IPS-18a (cell line): Measurements from ENCODE around the gene UNC13A.

Source experiments
- H3K27ac ChIP-seq: one replicate; pipeline ENCODE4 v1.5.1; 2013; ENCODE audit warnings: low read length
- H3K27me3 ChIP-seq: one replicate; pipeline ENCODE4 v1.6.1; 2013; ENCODE audit warnings: mild to moderate bottlenecking, low read length; ENCODE audit not compliant: control insufficient read depth, insufficient read depth
- H3K36me3 ChIP-seq: one replicate; pipeline ENCODE4 v1.6.1; 2013; ENCODE audit warnings: low read depth, low read length; ENCODE audit not compliant: control insufficient read depth
- H3K4me1 ChIP-seq: one replicate; pipeline ENCODE4 v1.6.1; 2013; ENCODE audit warnings: low read depth, low read length; ENCODE audit not compliant: control insufficient read depth
- H3K4me3 ChIP-seq: one replicate; pipeline ENCODE4 v1.5.1; 2013; ENCODE audit warnings: low read length
- H3K9ac ChIP-seq: one replicate; pipeline ENCODE4 v1.6.1; 2013; ENCODE audit warnings: mild to moderate bottlenecking, low read length, moderate library complexity
- H3K9me3 ChIP-seq: one replicate; pipeline ENCODE4 v1.6.1; 2013; ENCODE audit warnings: low read depth, low read length; ENCODE audit not compliant: control insufficient read depth

Gene UNC13A

GRCh38 chr19:17641846-17642245 lies 46.3 kb downstream of the UNC13A start:
- Histone ChIP-seq H3K4me3 (no peak overlapping the region), H3K4me1 (no peaks in the 10 kb centered on the region), H3K9me3 (no peaks in the 10 kb centered on the region), H3K27me3 (no peaks in the 10 kb centered on the region), H3K9ac (no peak overlapping the region), H3K27ac (no peak overlapping the region), H3K36me3 (peaks cover 55% of the 10 kb centered on the region)

- no peaks in the 10 kb centered on the region for H3K9me3 ChIP-seq
- peaks cover 59% of the 10 kb centered on the region for H3K36me3 ChIP-seq
- no peaks in the 10 kb centered on the region for H3K27me3 ChIP-seq
- H3K4me1 ChIP-seq = no peaks in the 10 kb centered on the region
- H3K4me3 ChIP-seq = no peak overlapping the region
- no peak overlapping the region for H3K9ac ChIP-seq
- no peak overlapping the region for H3K27ac ChIP-seq
These were observed 47.0 kb downstream of the UNC13A start for GRCh38 chr19:17641181-17641580.

GRCh38 chr19:17633700-17634099 lies 54.5 kb downstream of the UNC13A start:
- Histone ChIP-seq H3K4me3 (no peak overlapping the region), H3K27ac (no peak overlapping the region), H3K36me3 (peaks cover 22% of the 10 kb centered on the region), H3K9ac (no peak overlapping the region), H3K27me3 (no peaks in the 10 kb centered on the region), H3K4me1 (no peaks in the 10 kb centered on the region), H3K9me3 (no peaks in the 10 kb centered on the region)

GRCh38 chr19:17632577-17632976 lies 55.6 kb downstream of the UNC13A start:
- Histone ChIP-seq H3K4me1 (no peaks in the 10 kb centered on the region), H3K9ac (no peak overlapping the region), H3K4me3 (no peak overlapping the region), H3K27me3 (no peaks in the 10 kb centered on the region), H3K27ac (no peak overlapping the region), H3K36me3 (peaks cover 24% of the 10 kb centered on the region), H3K9me3 (no peaks in the 10 kb centered on the region)

- Histone ChIP-seq H3K36me3 (peaks cover 14% of the 10 kb centered on the region), H3K4me1 (no peaks in the 10 kb centered on the region), H3K27me3 (no peaks in the 10 kb centered on the region), H3K9me3 (no peaks in the 10 kb centered on the region), H3K27ac (no peak overlapping the region), H3K4me3 (no peak overlapping the region), H3K9ac (no peak overlapping the region)
These were observed 58.4 kb downstream of the UNC13A start for GRCh38 chr19:17629760-17630159.

GRCh38 chr19:17627921-17628320 lies 60.2 kb downstream of the UNC13A start:
- H3K9me3 ChIP-seq = no peaks in the 10 kb centered on the region
- no peak overlapping the region for H3K4me3 ChIP-seq
- H3K27ac ChIP-seq = no peak overlapping the region
- no peaks in the 10 kb centered on the region for H3K4me1 ChIP-seq
- no peak overlapping the region for H3K9ac ChIP-seq
- peaks cover 22% of the 10 kb centered on the region for H3K36me3 ChIP-seq
- H3K27me3 ChIP-seq = no peaks in the 10 kb centered on the region

- no peaks in the 10 kb centered on the region for H3K27me3 ChIP-seq
These were observed 61.0 kb downstream of the UNC13A start for GRCh38 chr19:17627161-17627560.

GRCh38 chr19:17626456-17627015 lies 61.6 kb downstream of the UNC13A start:
- no peak overlapping the region for H3K27ac ChIP-seq
- H3K36me3 ChIP-seq = peaks cover 15% of the 10 kb centered on the region
- no peaks in the 10 kb centered on the region for H3K9me3 ChIP-seq
- H3K9ac ChIP-seq = no peak overlapping the region
- H3K4me3 ChIP-seq = no peak overlapping the region
- H3K4me1 ChIP-seq = no peaks in the 10 kb centered on the region
- H3K27me3 ChIP-seq = no peaks in the 10 kb centered on the region

More at GRCh38 chr19:17627161-17627560, 61.0 kb downstream of the UNC13A start:
- H3K4me3 ChIP-seq = no peak overlapping the region
- H3K27ac ChIP-seq = no peak overlapping the region
- no peak overlapping the region for H3K9ac ChIP-seq
- H3K9me3 ChIP-seq = no peaks in the 10 kb centered on the region
- peaks cover 15% of the 10 kb centered on the region for H3K36me3 ChIP-seq
- no peaks in the 10 kb centered on the region for H3K4me1 ChIP-seq

- H3K9ac ChIP-seq = no peak overlapping the region
- no peak overlapping the region for H3K27ac ChIP-seq
- no peaks in the 10 kb centered on the region for H3K4me1 ChIP-seq
- no peaks in the 10 kb centered on the region for H3K27me3 ChIP-seq
- no peak overlapping the region for H3K4me3 ChIP-seq
- H3K36me3 ChIP-seq = peaks cover 15% of the 10 kb centered on the region
- no peaks in the 10 kb centered on the region for H3K9me3 ChIP-seq
These were observed 62.2 kb downstream of the UNC13A start for GRCh38 chr19:17625980-17626379.

GRCh38 chr19:17625043-17625442 lies 63.1 kb downstream of the UNC13A start:
- no peaks in the 10 kb centered on the region for H3K27me3 ChIP-seq
- H3K4me1 ChIP-seq = no peaks in the 10 kb centered on the region
- H3K4me3 ChIP-seq = no peak overlapping the region
- no peak overlapping the region for H3K27ac ChIP-seq
- no peak overlapping the region for H3K9ac ChIP-seq
- H3K36me3 ChIP-seq = peaks cover 15% of the 10 kb centered on the region
- no peaks in the 10 kb centered on the region for H3K9me3 ChIP-seq

GRCh38 chr19:17624314-17624991 lies 63.7 kb downstream of the UNC13A start:
- no peaks in the 10 kb centered on the region for H3K4me1 ChIP-seq
- H3K27ac ChIP-seq = no peak overlapping the region
- H3K4me3 ChIP-seq = no peak overlapping the region
- H3K27me3 ChIP-seq = no peaks in the 10 kb centered on the region
- no peak overlapping the region for H3K9ac ChIP-seq
- H3K9me3 ChIP-seq = no peaks in the 10 kb centered on the region
- H3K36me3 ChIP-seq = peaks cover 15% of the 10 kb centered on the region
